ENCODE results near the gene CMTM4.

DNA sequence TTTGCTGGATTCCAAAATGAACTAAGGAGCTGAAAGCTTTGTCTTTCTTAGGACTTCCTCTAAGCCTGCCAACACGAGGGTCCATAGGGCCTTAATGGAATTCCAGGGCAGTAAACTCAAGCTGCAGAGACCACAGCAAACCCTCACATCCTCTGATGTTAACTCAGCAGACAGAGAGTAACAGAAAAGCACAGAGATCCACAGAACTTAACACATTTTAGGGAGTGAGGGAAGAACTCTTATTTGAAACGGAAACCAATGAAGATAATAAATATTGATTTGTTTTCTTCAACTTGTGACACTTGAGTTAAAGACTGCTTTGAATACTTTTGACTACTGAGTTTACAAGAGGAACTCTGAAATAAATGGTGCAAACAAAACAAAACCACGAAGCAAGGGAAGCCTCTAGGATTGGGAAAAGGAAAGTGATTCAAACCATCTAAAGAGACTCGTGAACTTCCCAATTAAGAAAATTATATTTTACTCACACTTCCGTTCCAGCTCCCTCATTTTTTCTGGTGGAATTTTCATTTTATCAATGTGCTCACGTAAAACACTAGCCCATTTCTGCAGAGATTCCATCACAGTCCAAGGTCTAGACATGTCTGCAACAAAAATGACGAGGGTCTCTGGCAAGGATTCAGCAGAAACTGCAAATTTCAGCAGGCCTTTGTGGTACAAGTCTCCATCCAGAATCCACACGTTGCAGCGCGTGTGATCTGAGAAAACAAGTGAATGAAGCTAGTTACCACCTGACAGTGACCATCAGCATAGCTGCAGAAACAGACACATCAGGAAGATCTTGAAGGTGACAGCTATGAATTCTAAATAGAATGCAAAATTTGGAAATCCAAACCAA lies 45.6 kb upstream of the CMTM4 start:
- TF ChIP-seq, protein P1, sequence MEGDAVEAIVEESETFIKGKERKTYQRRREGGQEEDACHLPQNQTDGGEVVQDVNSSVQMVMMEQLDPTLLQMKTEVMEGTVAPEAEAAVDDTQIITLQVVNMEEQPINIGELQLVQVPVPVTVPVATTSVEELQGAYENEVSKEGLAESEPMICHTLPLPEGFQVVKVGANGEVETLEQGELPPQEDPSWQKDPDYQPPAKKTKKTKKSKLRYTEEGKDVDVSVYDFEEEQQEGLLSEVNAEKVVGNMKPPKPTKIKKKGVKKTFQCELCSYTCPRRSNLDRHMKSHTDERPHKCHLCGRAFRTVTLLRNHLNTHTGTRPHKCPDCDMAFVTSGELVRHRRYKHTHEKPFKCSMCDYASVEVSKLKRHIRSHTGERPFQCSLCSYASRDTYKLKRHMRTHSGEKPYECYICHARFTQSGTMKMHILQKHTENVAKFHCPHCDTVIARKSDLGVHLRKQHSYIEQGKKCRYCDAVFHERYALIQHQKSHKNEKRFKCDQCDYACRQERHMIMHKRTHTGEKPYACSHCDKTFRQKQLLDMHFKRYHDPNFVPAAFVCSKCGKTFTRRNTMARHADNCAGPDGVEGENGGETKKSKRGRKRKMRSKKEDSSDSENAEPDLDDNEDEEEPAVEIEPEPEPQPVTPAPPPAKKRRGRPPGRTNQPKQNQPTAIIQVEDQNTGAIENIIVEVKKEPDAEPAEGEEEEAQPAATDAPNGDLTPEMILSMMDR (IDR thresholded peaks at IDR 0.05; ENCODE audit: insufficient read depth, low read length): no peak
- TF ChIP-seq, protein P2, sequence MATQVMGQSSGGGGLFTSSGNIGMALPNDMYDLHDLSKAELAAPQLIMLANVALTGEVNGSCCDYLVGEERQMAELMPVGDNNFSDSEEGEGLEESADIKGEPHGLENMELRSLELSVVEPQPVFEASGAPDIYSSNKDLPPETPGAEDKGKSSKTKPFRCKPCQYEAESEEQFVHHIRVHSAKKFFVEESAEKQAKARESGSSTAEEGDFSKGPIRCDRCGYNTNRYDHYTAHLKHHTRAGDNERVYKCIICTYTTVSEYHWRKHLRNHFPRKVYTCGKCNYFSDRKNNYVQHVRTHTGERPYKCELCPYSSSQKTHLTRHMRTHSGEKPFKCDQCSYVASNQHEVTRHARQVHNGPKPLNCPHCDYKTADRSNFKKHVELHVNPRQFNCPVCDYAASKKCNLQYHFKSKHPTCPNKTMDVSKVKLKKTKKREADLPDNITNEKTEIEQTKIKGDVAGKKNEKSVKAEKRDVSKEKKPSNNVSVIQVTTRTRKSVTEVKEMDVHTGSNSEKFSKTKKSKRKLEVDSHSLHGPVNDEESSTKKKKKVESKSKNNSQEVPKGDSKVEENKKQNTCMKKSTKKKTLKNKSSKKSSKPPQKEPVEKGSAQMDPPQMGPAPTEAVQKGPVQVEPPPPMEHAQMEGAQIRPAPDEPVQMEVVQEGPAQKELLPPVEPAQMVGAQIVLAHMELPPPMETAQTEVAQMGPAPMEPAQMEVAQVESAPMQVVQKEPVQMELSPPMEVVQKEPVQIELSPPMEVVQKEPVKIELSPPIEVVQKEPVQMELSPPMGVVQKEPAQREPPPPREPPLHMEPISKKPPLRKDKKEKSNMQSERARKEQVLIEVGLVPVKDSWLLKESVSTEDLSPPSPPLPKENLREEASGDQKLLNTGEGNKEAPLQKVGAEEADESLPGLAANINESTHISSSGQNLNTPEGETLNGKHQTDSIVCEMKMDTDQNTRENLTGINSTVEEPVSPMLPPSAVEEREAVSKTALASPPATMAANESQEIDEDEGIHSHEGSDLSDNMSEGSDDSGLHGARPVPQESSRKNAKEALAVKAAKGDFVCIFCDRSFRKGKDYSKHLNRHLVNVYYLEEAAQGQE (IDR thresholded peaks at IDR 0.05; ENCODE audit: insufficient replicate concordance, low read depth): no peak
- TF ChIP-seq SPI1 (IDR thresholded peaks at IDR 0.05; ENCODE audit: borderline replicate concordance, low read depth): no peak
- TF ChIP-seq GABPA (IDR thresholded peaks at IDR 0.05; ENCODE audit: low read depth): no peak
- TF ChIP-seq POLR2AphosphoS5 (IDR thresholded peaks at IDR 0.05; ENCODE audit: low read depth): no peak

All from HL-60 (cell line).